Astrocyte of the cerebellum (primary cell): Measurements from ENCODE around the gene CCM2.

Source experiments
- DNase-seq: peaks from one replicate; pipeline ENCODE4 v3.0.0-alpha.2; 2011; ENCODE audit warnings: low read depth
- H3K4me3 ChIP-seq: 2 replicates; pipeline ENCODE4 v1.5.1; 2011; ENCODE audit warnings: mild to moderate bottlenecking, low read depth, low read length, moderate library complexity
- in situ Hi-C: cut with HindIII; loops from 2 replicates; pipeline ENCODE4 v1.10.0; 2017; ENCODE audit warnings: low sequenced_read_pairs
- TF ChIP-seq, protein P1 (sequence below): IDR thresholded peaks from 2 replicates; pipeline ENCODE4 v1.5.1; 2012; ENCODE audit warnings: low read length, low read depth, moderate library complexity, mild to moderate bottlenecking; ENCODE audit errors: missing control alignments

Gene CCM2

DNA sequence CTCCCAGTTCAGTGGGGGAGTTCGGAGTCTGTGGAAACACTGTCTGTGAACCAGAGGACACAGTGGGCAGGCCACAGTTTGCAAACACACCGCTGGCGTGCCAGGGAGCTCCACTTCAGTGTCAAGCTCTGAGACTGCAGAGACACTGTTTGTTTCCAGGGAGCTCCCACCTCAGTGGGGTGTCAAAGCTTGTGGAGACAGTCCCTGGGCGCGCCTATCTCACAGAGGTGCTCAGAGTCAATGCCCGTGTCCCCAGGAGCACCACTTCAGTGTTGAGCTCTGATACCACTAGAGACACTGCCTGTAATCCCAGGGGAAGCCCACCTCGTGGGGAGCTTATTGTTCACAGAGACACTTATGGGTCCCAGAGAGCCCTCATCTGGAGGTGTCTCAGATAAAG lies 25.5 kb upstream of the CCM2 start:
- no peak overlapping the region for H3K4me3 ChIP-seq
- no peak for DNase-seq
- TF ChIP-seq, protein P1, sequence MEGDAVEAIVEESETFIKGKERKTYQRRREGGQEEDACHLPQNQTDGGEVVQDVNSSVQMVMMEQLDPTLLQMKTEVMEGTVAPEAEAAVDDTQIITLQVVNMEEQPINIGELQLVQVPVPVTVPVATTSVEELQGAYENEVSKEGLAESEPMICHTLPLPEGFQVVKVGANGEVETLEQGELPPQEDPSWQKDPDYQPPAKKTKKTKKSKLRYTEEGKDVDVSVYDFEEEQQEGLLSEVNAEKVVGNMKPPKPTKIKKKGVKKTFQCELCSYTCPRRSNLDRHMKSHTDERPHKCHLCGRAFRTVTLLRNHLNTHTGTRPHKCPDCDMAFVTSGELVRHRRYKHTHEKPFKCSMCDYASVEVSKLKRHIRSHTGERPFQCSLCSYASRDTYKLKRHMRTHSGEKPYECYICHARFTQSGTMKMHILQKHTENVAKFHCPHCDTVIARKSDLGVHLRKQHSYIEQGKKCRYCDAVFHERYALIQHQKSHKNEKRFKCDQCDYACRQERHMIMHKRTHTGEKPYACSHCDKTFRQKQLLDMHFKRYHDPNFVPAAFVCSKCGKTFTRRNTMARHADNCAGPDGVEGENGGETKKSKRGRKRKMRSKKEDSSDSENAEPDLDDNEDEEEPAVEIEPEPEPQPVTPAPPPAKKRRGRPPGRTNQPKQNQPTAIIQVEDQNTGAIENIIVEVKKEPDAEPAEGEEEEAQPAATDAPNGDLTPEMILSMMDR, result no peak
- in situ Hi-C loops, result no loop called here

DNA sequence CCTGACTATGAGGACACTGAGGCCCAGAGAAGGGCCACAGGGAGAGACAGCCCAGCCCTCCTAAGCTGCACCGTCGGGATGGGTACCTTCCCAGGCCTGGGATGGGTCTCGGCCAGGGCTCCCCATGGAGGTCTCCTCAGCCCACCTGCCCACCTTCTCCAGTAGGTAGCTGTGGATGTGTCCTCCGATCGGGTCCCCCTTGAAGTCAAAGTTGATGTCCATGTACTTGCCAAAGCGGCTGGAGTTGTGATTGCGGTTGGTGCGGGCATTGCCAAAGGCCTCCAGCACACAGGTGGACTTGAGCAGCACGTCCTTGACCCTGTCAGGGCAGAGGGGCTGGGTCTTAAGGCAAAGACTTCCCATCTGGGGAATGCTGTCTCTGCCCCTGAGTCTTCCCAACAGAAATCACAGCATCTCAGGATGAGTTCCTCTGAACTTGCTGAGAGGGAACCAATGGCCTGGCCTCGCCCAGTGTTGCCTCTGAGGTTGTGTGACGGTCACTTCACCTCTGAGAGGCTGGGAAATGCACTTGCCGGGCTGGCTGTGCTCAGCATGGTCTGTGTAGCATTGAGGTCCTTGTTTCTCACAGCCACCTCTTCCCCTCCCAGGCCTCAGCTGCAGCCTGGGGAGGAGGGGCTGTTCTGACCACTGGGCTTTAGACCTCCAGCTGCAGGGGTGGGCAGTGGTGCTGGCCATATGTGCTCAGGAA lies 24.5 kb upstream of the CCM2 start:
- no peak for DNase-seq
- TF ChIP-seq, protein P1, result no peak
- H3K4me3 ChIP-seq, result no peak overlapping the region
- in situ Hi-C loops, result no loop called here

DNA sequence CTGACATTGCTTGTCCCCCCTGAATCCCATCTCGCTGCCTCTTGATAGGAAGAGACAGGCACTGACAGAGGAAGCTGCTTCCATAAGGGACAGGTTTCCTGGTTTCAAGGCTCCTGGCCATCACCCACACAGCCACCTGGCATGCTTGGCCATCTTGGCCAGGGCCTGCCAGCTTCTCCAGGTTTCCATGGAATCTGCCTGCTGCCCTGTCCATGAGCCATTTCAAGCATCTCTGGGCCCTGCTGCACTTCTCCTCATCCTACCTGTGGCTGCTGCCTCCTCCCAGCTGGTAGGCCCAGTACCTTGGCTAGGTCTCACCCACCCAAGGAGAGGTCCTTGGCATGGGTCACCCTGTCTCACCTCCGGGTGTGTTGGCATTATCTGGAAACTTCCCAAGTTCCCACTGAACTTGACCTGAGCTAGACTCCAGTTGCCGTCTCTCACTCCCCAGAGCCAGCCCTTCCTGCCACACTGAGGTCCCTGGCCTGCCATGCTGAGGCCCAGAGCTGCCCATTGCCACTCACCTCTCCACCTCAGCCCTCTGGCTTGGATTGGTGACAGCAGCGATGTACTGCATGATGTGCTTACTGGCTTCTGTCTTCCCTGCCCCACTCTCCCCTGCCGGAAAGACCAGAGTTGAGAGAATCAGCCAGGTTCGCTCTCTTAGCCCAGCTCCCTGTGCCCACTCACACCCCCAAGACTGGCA lies 23.8 kb upstream of the CCM2 start:
- in situ Hi-C loops, result no loop called here
- no peak overlapping the region for H3K4me3 ChIP-seq
- TF ChIP-seq, protein P1, result no peak
- DNase-seq, result no peak

DNA sequence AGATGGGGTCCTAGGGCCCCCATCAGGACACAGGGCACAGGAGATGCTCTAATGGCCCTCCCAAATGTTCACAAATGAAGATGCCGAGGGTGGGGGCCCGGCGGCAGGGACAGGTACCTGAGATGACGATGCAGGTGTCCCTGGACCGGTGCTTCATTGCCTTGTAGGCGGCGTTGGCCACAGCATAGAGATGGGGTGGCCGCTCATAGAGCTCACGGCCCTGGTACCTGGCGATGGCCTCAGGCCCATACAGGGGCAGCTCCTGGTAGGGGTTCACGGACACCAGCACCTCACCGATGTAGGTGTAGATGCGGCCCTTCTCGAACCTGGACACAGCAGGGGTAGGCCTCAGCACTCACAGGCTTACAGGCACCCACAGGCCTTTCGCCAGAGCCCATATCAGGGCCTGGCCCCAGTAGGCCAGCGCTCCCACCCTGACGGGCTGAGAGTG lies 23.2 kb upstream of the CCM2 start:
- in situ Hi-C loops, result no loop called here
- DNase-seq, result no peak
- TF ChIP-seq, protein P1, result no peak
- H3K4me3 ChIP-seq, result no peak overlapping the region

DNA sequence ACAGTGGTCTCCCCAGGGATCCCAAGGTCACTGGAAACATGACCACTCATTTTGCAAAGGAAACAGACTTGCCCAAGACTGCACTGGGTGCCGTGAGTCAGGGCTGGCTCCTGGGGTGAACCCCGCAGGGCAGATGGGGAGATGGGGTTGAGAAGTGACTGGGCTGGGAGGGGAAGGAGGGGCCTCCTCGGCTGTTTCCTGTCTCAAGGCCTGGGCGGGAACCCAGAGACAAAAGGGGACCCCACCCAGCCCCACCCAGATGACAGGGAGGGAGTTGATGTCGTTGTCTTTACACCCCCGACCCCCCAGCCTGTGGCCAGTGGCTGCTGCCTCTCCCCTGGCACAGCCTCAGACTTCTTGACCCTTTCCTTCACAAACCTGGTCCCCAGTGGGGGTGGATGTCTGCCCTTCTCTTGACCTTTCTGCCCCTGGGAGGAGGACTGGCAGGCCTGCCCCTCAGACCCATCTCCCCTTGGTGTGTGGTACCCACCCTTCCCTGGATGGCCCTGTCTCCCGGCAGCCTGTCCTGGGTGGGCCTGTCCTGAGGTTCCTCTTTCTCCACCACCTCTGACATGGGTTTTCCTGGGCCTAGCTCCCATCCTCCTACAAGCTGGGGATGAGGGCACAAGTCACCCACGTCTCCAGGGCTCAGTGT lies 22.6 kb upstream of the CCM2 start:
- DNase-seq, result no peak
- no peak overlapping the region for H3K4me3 ChIP-seq
- TF ChIP-seq, protein P1, result no peak
- in situ Hi-C loops, result no loop called here

DNA sequence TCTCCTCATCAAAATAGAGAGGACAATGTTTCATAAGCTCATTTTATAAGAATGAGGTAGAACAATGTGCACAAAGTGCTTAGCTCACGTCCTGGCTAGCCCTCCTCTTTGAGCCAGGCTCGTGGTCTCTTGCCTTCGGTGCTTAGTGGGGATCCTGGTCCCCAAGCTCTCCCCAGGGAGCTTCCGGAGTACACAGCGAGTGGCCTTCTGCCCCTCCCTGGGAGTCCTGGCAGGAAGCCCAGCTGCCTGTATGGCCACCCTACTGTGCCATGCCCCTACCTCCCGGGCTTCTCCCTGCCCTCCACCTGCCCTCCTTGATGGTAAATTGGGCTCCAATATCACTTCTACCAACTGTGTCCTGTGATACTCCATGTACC lies 22.1 kb upstream of the CCM2 start:
- H3K4me3 ChIP-seq, result no peak overlapping the region
- no peak for DNase-seq
- TF ChIP-seq, protein P1, result no peak
- in situ Hi-C loops, result no loop called here
